ENCODE measurements around the gene COG3. TPM values are rescaled to one million over a fixed set of nuclear protein-coding genes. Genes with fewer than 3 reads are reported as not detected.

COG3 gene
- total and polyA plus RNA-seq, 2 experiments from 2014 or later = 17.1 to 23.9 TPM

DNA sequence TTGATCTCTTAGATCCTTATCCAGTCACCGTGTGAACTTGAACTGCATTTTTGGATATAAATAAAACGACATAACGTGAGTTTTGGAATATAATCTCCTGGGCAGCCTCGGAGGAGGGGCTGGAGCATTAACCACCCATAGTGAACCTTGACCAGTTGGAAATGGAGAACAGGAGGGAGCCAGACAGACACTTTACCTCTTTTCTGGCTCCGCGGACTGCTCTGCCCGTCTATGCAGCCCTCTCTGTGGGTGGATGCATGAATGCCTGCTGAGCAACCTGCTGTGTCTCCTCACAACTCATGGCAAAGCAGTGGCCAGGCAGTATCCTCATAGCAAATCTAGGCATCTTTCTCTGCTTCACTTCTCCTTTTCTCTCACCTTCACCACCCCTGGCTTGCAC lies 10.5 kb upstream of the COG3 start (continued):
- TF ChIP-seq ZNF462 (CRISPR knock-in tag; IDR thresholded peaks at IDR 0.05) = no peak
- TF ChIP-seq EZH2phosphoT487 (IDR thresholded peaks at IDR 0.05; ENCODE audit: unreplicated experiment) = no peak
- no peak for TF ChIP-seq POLR2AphosphoS5 (IDR thresholded peaks at IDR 0.05; ENCODE audit: low read depth)

GRCh38 chr13:45456196-45456972 lies 8.4 kb upstream of the COG3 start:
- peaks cover 6% of the 10 kb centered on the region for H3K27me3 Mint-ChIP-seq (ENCODE audit: insufficient read depth, low read depth, poor library complexity)
- no peak for DNase-seq (ENCODE audit: low spot score)
- TF ChIP-seq CREB1 (CRISPR knock-in tag; IDR thresholded peaks at IDR 0.05; ENCODE audit: low read depth) (no peak), POLR2AphosphoS5 (IDR thresholded peaks at IDR 0.05; ENCODE audit: low read depth) (no peak), JUNB (IDR thresholded peaks at IDR 0.05; ENCODE audit: unreplicated experiment) (no peak), CTCF (conservative IDR thresholded peaks at IDR 0.05; ENCODE audit: low read depth in 2 of 2) (no peak), EZH2phosphoT487 (IDR thresholded peaks at IDR 0.05; ENCODE audit: unreplicated experiment) (no peak), EZH2 (IDR thresholded peaks at IDR 0.05; ENCODE audit: low read depth, unreplicated experiment) (no peak)
- TF ChIP-seq, protein P1, sequence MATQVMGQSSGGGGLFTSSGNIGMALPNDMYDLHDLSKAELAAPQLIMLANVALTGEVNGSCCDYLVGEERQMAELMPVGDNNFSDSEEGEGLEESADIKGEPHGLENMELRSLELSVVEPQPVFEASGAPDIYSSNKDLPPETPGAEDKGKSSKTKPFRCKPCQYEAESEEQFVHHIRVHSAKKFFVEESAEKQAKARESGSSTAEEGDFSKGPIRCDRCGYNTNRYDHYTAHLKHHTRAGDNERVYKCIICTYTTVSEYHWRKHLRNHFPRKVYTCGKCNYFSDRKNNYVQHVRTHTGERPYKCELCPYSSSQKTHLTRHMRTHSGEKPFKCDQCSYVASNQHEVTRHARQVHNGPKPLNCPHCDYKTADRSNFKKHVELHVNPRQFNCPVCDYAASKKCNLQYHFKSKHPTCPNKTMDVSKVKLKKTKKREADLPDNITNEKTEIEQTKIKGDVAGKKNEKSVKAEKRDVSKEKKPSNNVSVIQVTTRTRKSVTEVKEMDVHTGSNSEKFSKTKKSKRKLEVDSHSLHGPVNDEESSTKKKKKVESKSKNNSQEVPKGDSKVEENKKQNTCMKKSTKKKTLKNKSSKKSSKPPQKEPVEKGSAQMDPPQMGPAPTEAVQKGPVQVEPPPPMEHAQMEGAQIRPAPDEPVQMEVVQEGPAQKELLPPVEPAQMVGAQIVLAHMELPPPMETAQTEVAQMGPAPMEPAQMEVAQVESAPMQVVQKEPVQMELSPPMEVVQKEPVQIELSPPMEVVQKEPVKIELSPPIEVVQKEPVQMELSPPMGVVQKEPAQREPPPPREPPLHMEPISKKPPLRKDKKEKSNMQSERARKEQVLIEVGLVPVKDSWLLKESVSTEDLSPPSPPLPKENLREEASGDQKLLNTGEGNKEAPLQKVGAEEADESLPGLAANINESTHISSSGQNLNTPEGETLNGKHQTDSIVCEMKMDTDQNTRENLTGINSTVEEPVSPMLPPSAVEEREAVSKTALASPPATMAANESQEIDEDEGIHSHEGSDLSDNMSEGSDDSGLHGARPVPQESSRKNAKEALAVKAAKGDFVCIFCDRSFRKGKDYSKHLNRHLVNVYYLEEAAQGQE (IDR thresholded peaks at IDR 0.05; ENCODE audit: unreplicated experiment) = no peak

More at GRCh38 chr13:45456196-45456972, 8.4 kb upstream of the COG3 start:
- H3K36me3 Mint-ChIP-seq (ENCODE audit: low read depth) = no peaks in the 10 kb centered on the region; the same call in 2 of the 3 replicates
- Histone ChIP-seq H3K4me1 (ENCODE audit: insufficient read depth) (no peaks in the 10 kb centered on the region), H3F3A (replicated peaks; ENCODE audit: low read depth) (no peaks in the 10 kb centered on the region), H4K20me1 (replicated peaks; ENCODE audit: insufficient read depth) (no peaks in the 10 kb centered on the region; the same call in 1 of the 2 replicates), H3K9me2 (ENCODE audit: insufficient read depth) (peaks cover 4% of the 10 kb centered on the region; the same call in 1 of the 2 replicates), H2AFZ (no peak overlapping the region), H3K27ac (ENCODE audit: low read depth) (no peak overlapping the region), H3K79me2 (replicated peaks; ENCODE audit: insufficient read depth) (no peaks in the 10 kb centered on the region), H3K36me3 (ENCODE audit: insufficient read depth) (no peaks in the 10 kb centered on the region; the same call in 1 of the 2 replicates), H3K27me3 (ENCODE audit: insufficient read depth) (no peaks in the 10 kb centered on the region; the same call in 1 of the 2 replicates), H3K4me3 (no peak overlapping the region), H3K4me2 (no peak overlapping the region)
- no peak overlapping the region for H3K27ac Mint-ChIP-seq
- no peaks in the 10 kb centered on the region for H3K4me1 Mint-ChIP-seq
- no peak for ATAC-seq
- peaks cover 12% of the 10 kb centered on the region; the same call in 2 of the 3 replicates for H3K9me3 Mint-ChIP-seq
- H3K4me3 Mint-ChIP-seq = no peak overlapping the region

Measured in GM23338 (cell line).